ENCODE results near the gene TMEM253. TPM values are rescaled to one million over a fixed set of nuclear protein-coding genes. Genes with fewer than 3 reads are reported as not detected.

Gene TMEM253
- total RNA-seq, result not detected

DNA sequence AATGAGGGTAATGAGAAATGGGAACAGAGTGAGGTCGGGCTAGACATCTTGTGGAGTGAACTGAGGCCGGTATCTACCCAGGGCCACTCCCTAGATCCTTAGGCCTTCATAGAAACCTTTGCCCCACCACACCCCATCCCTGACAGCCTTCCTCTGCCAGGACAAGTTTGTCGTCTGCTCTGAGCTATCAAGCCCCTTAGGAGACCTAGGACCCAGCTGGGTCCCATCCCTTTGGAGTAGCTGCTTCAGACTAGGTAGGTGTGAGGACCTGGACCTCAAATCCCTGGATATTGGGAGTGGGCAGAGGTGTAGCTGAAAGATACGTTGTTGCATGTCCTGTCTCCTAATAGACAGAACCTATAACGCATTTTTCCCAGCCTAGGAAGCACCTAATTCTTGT lies at the start of gene TMEM253:
TMEM253 (plus strand) TSS at position 136 of the 400 bp plus-strand sequence. CDS start 278 bp downstream, outside the sequence.
- ChIA-PET CTCF (interaction anchor here (0.6 to 7.1 kb wide), 5 partner anchors 7 to 214 kb away, joined by 3 to 121 read pairs (median 52); no protein-coding TSS in a partner anchor), POLR2A (no interaction called here)
- Mint-ChIP-seq H3K36me3 (ENCODE audit: low read depth) (peaks cover 1% of the 10 kb centered on the region), H3K27ac (no peak within 1 kb of the TSS), H3K4me1 (peaks cover 48% of the 10 kb centered on the region), H3K27me3 (peaks cover 18% of the 10 kb centered on the region), H3K9me3 (no peaks in the 10 kb centered on the region), H3K4me3 (no peak within 1 kb of the TSS)
- no peak for DNase-seq

GRCh38 chr14:21053184-21054122 lies 47.4 kb upstream of the TMEM253 start:
- Mint-ChIP-seq H3K4me1 (peaks cover 4% of the 10 kb centered on the region), H3K9me3 (no peaks in the 10 kb centered on the region), H3K27ac (no peak overlapping the region), H3K4me3 (no peak overlapping the region), H3K36me3 (ENCODE audit: low read depth) (no peaks in the 10 kb centered on the region), H3K27me3 (peaks cover 14% of the 10 kb centered on the region)
- no peak for DNase-seq
- ChIA-PET CTCF (interaction anchor here (0.6 kb wide), 1 partner anchor 718 kb away, joined by 3 read pairs; no protein-coding TSS in a partner anchor), POLR2A (no interaction called here)

GRCh38 chr14:21054123-21054767 lies 46.6 kb upstream of the TMEM253 start:
- Mint-ChIP-seq H3K36me3 (ENCODE audit: low read depth) (no peaks in the 10 kb centered on the region), H3K9me3 (no peaks in the 10 kb centered on the region), H3K4me1 (peaks cover 4% of the 10 kb centered on the region), H3K4me3 (no peak overlapping the region), H3K27me3 (peaks cover 10% of the 10 kb centered on the region), H3K27ac (no peak overlapping the region)
- ChIA-PET CTCF (interaction anchor here (0.6 kb wide), 1 partner anchor 717 kb away, joined by 3 read pairs; no protein-coding TSS in a partner anchor), POLR2A (no interaction called here)
- DNase-seq, result no peak

DNA sequence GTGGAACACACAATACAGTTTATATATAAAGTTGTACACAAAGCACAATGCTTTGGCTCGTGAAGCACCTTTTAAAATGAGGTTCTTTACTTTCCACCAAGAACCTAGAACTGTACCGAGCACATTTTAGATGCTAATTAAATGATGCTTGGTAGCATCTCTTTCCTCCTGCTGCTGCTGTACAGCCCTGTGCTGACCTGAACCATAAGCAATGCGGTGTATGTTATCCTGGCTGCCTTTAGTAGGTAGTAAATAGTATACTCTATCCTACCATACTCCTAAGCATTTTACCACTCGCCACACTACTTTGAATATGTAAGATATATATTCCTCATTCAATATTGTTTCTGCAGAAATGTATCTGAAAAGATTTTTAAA lies 46.1 kb upstream of the TMEM253 start:
- Mint-ChIP-seq H3K4me1 (peaks cover 4% of the 10 kb centered on the region), H3K27ac (no peak overlapping the region), H3K9me3 (no peaks in the 10 kb centered on the region), H3K27me3 (peaks cover 7% of the 10 kb centered on the region), H3K36me3 (ENCODE audit: low read depth) (no peaks in the 10 kb centered on the region), H3K4me3 (no peak overlapping the region)
- CTCF ChIA-PET, result no interaction called here
- no peak for DNase-seq
- POLR2A ChIA-PET, result no interaction called here

- DNase-seq, result no peak
- ChIA-PET CTCF (no interaction called here), POLR2A (no interaction called here)
- Mint-ChIP-seq H3K27ac (no peak overlapping the region), H3K27me3 (peaks cover 10% of the 10 kb centered on the region), H3K4me3 (no peak overlapping the region), H3K9me3 (no peaks in the 10 kb centered on the region), H3K36me3 (ENCODE audit: low read depth) (no peaks in the 10 kb centered on the region), H3K4me1 (peaks cover 4% of the 10 kb centered on the region)
Measured at GRCh38 chr14:21055432-21056117, 45.3 kb upstream of the TMEM253 start.

GRCh38 chr14:21056520-21057163 lies 44.2 kb upstream of the TMEM253 start:
- ChIA-PET CTCF (interaction anchor here (1.0 to 1.2 kb wide), 2 partner anchors 36 to 42 kb away, joined by 4 to 5 read pairs; no protein-coding TSS in a partner anchor), POLR2A (interaction anchor here (0.6 kb wide), 1 partner anchor 43 kb away, joined by 3 read pairs; no protein-coding TSS in a partner anchor)
- no peak for DNase-seq
- H3K36me3 Mint-ChIP-seq (ENCODE audit: low read depth), result no peaks in the 10 kb centered on the region
- peaks cover 4% of the 10 kb centered on the region for H3K4me1 Mint-ChIP-seq
- no peak overlapping the region for H3K4me3 Mint-ChIP-seq
- H3K27ac Mint-ChIP-seq, result no peak overlapping the region
- peaks cover 8% of the 10 kb centered on the region for H3K27me3 Mint-ChIP-seq
- H3K9me3 Mint-ChIP-seq, result no peaks in the 10 kb centered on the region

- Mint-ChIP-seq H3K36me3 (ENCODE audit: low read depth) (no peaks in the 10 kb centered on the region), H3K27me3 (peaks cover 13% of the 10 kb centered on the region), H3K4me3 (no peak within 1 kb of the TSS), H3K27ac (no peak within 1 kb of the TSS), H3K4me1 (peaks cover 4% of the 10 kb centered on the region), H3K9me3 (no peaks in the 10 kb centered on the region)
- no peak for DNase-seq
- ChIA-PET CTCF (interaction anchor here (0.6 to 1.8 kb wide), 4 partner anchors 9 to 683 kb away, joined by 3 to 6 read pairs (median 5); partner anchors contain the start of gene ARHGEF40), POLR2A (no interaction called here)
Measured at GRCh38 chr14:21057803-21058675, 42.8 kb upstream of the TMEM253 start, which contains the start of gene RNASE8. Gene RNASE8 (plus strand): TSS chr14:21057822. CDS start chr14:21057893, 71 bp downstream.

DNA sequence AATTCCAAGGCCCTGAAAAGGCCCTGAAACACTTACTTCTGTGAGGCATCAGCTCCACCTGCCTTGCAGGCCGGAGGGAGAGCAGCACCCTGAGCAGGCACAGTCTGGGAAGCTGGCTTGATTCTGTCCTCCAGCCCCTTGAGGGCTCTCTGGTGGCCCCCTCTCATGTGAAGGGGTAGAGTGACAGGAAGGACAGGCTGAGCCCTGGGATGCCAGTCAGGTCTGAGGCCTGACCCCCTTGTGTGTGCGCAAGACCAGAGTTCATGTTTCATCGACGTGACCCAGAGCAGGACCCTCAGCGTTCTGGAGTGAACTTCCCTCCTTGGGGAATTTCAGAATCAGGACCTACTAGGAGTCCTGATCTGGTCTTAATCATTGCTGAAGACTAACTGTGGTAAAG lies 42.0 kb upstream of the TMEM253 start:
- Mint-ChIP-seq H3K4me1 (peaks cover 4% of the 10 kb centered on the region), H3K27me3 (peaks cover 18% of the 10 kb centered on the region), H3K36me3 (ENCODE audit: low read depth) (no peaks in the 10 kb centered on the region), H3K4me3 (no peak overlapping the region), H3K9me3 (no peaks in the 10 kb centered on the region), H3K27ac (no peak overlapping the region)
- ChIA-PET POLR2A (no interaction called here), CTCF (interaction anchor here (1.3 to 1.8 kb wide), 2 partner anchors 8 to 12 kb away, joined by 3 to 6 read pairs; partner anchors contain the start of gene ARHGEF40)
- DNase-seq, result no peak

- ChIA-PET POLR2A (no interaction called here), CTCF (interaction anchor here (2.7 kb wide), 1 partner anchor 32 kb away, joined by 10 read pairs; no protein-coding TSS in a partner anchor)
- H3K27ac Mint-ChIP-seq, result no peak overlapping the region
- no peak overlapping the region for H3K4me3 Mint-ChIP-seq
- peaks cover 24% of the 10 kb centered on the region for H3K27me3 Mint-ChIP-seq
- no peaks in the 10 kb centered on the region for H3K36me3 Mint-ChIP-seq (ENCODE audit: low read depth)
- no peak for DNase-seq
- H3K9me3 Mint-ChIP-seq, result no peaks in the 10 kb centered on the region
- H3K4me1 Mint-ChIP-seq, result no peaks in the 10 kb centered on the region
Measured at GRCh38 chr14:21059842-21060613, 40.8 kb upstream of the TMEM253 start.

DNA sequence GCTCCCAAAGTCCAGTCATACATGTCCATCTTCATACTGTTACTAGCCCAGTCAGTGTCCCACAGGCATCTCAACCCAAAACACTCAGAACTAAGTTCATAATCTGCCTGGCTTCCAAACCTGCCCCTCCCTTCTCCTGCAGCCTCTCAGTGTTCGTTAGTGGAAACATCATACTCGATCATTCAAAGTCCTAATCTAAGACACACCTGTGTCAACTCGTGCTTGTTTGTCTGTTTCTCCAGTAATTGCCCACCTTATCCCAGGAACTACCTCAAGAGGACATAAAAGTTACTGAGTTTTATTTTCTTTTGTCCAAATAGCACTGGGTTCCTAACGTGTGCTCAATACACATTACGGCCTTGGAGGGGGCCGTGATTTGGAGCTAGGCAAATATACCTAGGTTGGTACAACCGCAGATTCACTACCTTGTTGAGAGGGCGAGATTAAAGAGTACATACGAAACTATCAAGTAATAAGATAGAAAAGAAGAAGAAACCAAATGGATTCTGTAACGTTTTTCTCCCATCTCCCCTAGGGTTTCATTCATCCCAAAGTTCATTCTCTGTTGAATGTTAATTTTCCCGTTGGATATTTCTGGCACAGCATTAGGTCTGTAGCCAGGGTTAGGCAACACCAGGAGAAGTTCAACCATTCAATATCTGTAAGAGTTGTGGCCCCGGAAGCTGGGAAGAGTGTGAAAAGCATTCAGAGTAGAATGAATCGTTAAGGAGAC lies 40.1 kb upstream of the TMEM253 start:
- H3K27ac Mint-ChIP-seq, result no peak overlapping the region
- H3K4me3 Mint-ChIP-seq, result no peak overlapping the region
- peaks cover 30% of the 10 kb centered on the region for H3K27me3 Mint-ChIP-seq
- H3K36me3 Mint-ChIP-seq (ENCODE audit: low read depth), result no peaks in the 10 kb centered on the region
- POLR2A ChIA-PET, result no interaction called here
- CTCF ChIA-PET, result interaction anchor here (0.5 to 2.7 kb wide), 2 partner anchors 32 to 260 kb away, joined by 3 to 10 read pairs; no protein-coding TSS in a partner anchor
- H3K4me1 Mint-ChIP-seq, result no peaks in the 10 kb centered on the region
- H3K9me3 Mint-ChIP-seq, result no peaks in the 10 kb centered on the region
- DNase-seq, result no peak
